Hepatocyte (in vitro differentiated cells): ENCODE results near the gene SMYD1.

ENCODE experiments used
- EZH2phosphoT487 ChIP-seq: fragments of 200-600 bp; sonication (generic); IDR thresholded peaks from one replicate; pipeline ENCODE4 v1.6.1; 2018; ENCODE audit warnings: antibody characterized with exemption, mild to moderate bottlenecking, low read depth, moderate library complexity; ENCODE audit not compliant: unreplicated experiment, severe bottlenecking
- TF ChIP-seq, protein P1 (sequence below): fragments of 200-600 bp; sonication (generic); IDR thresholded peaks from 2 replicates; pipeline ENCODE4 v1.5.1; 2016; ENCODE audit warnings: antibody characterized with exemption, mild to moderate bottlenecking; ENCODE audit not compliant: poor library complexity

DNA sequence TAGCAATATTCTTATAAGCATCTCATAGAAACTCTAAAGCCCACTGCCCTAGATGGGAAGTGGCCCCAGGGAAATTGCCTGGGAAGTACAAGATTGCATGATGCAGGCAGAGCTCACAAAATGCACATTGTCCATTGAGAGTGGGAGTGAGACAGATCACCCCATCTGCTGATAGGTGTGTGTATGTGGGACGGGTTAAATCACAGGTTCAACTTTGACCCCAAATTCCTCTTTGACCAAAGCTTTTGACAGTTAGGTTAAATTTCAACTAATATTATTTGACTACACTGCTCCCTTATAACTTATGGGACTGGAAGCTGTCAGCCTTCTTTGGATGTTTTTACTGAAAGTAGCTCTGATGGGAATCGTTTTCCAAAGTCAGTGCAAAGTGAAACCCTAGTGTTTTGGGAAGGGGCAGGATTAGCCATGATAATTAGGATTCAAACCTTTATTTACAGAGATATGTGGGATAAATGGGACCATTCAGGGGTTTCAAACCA is 71.6 kb downstream of the SMYD1 start:
- TF ChIP-seq, protein P1, sequence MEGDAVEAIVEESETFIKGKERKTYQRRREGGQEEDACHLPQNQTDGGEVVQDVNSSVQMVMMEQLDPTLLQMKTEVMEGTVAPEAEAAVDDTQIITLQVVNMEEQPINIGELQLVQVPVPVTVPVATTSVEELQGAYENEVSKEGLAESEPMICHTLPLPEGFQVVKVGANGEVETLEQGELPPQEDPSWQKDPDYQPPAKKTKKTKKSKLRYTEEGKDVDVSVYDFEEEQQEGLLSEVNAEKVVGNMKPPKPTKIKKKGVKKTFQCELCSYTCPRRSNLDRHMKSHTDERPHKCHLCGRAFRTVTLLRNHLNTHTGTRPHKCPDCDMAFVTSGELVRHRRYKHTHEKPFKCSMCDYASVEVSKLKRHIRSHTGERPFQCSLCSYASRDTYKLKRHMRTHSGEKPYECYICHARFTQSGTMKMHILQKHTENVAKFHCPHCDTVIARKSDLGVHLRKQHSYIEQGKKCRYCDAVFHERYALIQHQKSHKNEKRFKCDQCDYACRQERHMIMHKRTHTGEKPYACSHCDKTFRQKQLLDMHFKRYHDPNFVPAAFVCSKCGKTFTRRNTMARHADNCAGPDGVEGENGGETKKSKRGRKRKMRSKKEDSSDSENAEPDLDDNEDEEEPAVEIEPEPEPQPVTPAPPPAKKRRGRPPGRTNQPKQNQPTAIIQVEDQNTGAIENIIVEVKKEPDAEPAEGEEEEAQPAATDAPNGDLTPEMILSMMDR = no peak
- no peak for TF ChIP-seq EZH2phosphoT487
